Hypothalamus (tissue), 51 donors: ENCODE results near the gene EHD4.

Experiments used
- DNase-seq, 51 donors: peaks; one replicate each; lab custom pipeline; 2025; lab: John Stamatoyannopoulos, UW

EHD4 gene

DNA sequence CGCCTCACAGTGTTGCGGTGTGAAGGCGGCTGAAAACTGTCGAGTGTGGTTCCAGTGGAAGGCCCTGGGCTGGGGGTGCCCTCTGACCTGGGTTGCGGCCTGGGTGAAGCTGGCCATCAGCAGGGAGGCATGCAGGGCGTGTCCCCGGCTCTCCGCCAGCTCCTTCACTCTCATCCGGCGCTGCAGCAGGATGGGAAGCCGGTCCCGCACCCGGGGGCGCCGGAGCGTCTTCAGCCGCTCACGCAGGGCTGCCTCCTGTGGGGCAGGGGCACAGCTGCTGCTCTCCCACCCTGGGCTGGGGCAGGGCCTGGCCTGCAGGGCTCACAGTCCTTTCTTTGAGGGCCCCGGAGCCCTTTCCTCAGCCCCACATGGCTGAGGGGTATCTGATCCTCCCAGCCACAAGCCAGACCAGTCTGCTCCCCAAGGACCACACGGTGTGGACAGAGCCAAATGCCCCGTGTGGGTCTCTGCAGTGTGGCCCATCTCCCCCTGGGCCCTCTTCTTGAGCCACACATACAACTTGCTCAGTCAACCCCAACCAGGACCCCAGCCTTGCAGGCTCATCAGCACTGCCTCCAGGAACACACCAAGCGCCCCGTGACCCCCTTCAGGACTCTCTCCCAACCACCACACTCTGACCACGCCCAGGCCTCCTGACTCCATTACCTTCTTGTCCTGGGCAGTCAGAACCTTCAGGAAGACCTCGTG is 105.3 kb downstream of the EHD4 start:
- no peak for DNase-seq

DNA sequence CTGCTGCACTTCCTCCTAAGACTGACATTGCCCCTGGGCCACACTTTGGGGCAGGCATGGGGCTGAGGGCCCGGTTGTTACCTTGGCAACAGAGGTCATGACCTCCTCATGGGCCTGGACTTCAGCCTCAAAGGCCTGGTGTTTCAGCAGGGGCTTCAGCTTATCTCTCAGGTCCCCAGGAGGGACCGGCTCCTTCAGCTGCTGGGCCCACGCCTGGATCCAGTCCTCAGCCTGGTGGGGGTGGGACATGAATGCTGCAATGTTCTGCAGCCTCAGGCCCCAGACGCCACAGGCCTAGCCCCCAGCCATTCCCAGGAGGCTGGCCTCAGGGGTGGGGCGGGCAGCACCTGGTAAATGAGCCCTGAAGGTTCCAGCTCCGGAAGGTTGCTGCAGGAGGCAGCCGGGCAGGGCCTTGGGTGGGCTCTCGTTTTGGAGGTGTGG is 106.1 kb downstream of the EHD4 start:
- DNase-seq, result no peak

DNA sequence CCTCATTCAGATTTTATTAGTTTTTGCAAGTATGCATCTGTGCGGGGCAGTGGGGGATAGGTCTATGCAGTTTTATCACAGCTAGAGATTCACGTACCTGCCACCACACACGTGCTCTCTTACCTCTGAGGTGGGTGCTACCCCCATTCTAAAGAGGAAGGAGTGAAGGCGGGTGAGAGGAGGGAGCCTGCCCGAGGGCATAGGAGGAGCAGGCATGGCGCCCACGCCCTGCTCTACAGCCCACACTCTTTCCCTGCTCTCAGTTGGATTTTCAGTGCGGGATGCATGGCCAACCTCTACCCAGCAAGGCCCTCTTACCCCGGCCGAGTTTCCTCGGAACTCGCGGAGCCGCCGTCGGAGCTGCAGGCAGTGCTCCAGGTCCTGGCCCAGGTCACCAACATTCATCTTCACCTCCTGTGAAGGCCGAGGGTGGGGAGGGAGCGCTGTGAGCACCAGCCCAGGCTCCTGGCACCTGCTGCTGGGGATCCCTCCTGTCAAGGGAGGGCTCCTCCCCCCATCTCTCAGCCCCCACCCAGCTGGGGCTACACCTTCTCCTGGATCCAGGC is 106.8 kb downstream of the EHD4 start:
- DNase-seq, result no peak

DNA sequence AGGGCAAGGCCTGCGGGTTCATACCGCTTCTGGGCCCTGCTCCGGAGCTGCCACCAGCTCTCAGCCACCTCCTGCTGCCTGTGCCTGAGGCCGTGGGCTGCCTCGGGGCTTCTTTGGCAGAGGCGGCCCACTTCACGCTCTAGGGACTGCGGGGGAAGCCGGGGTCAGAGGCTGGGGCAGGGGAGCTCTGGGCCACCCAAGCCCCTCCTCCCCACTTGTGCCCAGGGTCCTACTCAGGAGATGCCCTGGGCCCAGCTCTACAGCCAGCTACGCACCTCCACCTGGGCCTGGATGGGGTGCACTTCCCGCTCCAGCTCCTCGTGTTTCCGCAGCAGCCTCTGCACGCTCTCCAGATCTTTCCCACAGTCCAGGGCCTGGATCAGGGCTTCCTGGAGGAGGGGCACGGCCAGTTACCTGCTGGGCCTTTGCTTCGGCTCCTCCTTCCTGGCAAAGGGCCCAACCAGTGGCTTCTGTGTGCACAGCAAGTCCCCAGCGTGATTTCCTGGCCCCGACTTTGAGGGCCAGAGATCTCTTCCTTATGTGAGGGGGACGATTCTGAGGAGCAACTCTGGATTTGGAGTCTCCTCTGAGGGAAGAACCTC is 109.7 kb downstream of the EHD4 start:
- DNase-seq, result no peak

DNA sequence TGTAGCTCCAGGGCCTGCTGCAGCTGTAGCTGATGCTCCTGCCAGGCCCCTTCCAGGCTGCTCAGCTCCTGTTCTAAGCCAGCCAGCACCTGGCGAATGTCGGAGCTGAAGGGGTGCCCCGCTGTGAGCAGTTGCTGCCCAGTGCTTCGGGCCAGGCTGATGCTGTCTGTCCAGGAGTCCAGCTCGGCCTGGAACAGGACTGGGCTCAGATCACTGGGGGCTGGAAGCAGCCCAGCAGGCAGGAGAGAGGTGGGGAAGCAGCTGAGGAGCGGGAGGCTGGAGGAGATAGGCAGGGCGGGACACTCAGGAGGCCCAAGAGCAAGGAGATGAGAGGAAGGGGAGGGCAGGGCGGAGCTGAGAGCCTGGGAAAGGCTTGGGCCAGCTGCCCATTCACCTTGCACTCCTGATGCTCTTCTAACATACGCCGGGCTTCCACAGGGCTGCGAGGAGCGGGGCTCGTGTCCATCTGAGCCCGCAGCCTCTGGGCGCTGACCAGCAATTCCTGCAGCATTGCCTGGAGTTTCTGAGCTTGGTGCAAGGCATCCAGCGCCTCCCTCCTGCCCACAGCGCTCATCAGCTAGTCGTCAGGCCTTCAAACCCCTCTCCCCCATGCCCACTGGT is 110.5 kb downstream of the EHD4 start:
- no peak for DNase-seq

DNA sequence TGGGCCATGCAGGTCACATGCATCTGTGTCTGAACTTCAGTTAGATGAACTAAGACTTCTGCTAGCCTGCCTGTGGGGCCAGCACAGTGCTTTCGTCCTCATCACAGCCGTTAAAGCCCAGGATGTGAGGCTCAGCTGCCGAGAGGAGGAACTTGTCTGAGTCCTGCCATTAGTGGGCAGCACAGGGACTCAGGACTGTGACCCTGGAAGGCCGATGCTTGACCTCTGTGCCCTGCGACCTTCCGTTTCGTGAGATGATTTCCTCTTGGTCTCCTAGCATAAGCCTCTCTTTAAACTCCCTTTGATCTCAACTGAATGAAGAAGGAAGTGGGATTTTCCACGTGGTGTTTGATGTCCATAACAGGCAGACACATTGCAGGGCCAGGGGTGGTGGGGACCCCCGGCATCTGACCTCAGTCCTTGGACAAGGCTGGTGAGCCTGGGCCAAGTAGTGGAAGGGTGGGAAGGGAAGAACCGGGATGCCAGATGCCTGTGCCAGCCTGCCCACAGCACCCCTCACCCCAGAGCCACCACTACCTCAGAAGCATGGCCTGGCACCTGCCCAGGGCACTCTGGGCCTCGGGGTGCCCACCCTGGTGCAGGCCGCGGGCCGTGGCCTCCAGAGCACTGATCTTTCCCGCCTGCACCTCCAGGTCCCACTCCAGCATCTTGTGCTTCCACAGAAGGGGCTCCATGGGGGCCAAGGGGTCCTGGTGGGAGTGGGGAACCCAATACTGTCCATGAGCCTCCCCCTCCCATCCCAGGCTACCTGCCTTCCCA is 112.1 kb downstream of the EHD4 start:
- DNase-seq, result no peak

DNA sequence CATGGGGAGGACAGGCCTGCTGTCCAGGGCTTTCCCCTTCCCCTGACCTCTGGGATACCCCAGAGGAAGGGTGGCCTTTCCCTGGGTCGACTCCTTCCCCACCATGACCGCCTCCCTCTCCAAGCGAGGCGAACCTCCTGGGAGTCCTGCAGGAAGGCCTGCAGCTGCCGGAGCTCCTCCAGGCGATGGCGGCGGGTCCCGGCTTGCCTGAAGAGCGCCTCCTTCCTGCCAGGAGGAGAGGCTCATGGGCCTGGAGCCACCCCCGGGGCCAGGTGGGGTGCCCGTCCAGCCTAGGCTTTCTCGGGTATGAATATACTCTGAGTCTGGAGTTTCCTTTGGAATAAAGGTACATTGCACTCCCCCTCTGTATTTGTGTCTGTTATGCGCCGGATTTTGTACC is 113.6 kb downstream of the EHD4 start:
- no peak for DNase-seq

DNA sequence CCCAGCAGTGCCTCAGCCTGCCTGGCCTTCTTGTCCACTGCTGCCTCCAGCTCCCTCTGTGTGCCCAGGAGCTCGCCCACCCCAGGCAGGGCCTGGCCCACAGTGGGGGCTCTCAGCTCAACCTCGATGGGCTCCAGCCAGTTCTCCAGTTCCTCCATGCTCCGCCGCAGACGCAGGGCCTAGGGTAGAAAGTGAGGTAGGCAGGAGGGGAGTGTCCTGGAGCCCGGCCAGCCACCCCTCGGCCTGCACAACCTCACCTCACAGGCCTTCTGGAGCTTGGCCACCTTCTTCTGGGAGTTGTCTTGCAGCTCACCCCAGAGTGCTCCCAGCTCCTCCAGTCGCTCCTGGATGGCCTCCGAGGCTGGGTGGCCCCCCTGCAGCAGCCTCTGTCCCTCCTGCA is 115.0 kb downstream of the EHD4 start:
- no peak for DNase-seq

DNA sequence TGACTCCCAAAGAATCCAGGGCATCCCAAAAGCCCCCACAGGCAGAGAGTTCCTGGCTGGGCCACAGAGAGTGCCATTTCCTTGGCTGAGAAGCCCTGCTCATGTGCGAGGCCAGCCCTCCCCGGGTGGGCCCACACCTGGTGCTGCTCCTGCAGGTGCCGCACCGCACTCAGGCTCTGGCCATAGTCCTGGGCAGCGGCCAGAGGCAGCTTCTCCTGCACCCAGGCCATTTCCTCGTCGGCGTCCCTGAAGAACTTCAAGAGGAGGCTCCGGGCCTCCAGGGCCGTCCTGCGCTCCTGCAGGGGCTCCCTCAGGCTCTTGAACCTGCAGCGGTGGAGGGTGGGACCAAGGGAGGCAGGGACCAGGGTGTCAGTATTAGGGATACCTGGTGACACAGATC is 115.6 kb downstream of the EHD4 start:
- no peak for DNase-seq

DNA sequence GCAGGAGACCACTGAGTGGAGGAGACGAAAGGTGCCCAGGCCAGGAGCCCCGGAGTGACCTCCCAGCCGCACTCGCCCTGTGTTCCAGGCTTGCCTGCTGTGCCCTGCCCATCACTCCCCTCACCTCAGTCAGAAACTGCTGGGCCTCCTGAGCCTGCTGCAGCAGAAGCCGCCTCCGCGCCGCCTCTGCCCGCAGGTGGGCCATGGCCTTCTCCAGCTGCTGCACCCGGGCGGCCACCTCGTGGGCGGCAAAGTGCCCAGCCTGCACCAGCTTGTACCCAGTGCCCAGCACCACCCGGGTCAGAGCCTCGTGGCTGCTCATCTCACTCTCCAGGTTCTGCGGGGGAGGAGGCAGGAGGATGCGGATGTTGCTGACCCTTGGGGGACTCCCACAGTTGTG is 116.1 kb downstream of the EHD4 start:
- no peak for DNase-seq

DNA sequence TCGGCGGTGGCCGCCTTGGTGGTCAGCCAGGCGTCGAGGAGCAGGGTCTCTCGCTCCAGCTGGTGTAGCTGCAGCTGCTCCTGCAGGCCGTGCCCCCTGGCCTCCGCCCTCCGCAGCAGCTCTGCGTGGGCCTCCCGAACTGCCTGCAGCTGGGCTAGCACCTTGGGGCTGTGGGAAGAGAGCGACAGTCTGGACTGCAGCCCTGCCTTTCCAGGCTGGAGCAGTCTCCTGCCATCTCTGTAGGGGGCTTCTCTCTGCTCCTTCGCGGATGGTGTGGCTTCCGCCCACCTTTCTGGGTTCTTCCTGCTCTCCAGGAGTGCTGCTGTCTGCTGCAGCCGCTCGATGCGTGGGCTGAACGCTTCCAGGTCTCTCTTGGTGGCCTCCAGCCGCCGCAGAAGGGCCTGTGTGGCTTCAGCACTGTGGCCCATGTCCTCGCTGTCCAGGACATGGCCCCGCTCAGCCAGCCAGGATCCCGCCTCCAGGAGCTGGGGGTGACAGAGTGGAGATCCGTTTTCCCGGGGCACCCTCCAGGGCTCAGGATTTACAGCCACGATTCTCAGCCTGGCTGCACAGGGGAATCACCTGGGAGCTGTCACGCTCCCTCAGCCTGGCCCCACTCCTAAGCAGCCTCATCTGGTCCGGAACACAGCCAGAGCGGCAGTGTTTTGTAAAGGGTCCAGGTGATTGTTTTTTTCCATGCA is 116.9 kb downstream of the EHD4 start:
- DNase-seq, result no peak

DNA sequence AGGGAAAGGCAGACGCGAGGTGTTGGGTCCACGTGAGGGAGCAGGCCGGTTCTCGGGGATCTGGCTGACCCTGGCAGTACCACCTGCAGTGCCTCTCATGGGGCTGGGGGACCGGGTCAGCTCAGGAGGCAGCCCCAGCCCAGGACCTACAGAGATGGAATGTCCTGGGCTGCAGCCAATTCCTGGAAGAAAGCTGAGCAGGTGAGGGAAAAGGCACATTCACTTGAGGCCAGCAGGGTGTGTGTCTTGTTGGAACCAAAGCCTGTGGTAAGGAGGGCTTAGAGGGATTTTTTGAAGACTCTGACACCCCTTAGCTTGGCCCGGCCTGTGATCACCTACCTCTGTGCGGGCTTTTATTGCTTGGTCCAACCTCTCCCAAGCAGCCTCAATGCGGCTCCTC is 117.9 kb downstream of the EHD4 start:
- no peak for DNase-seq

DNA sequence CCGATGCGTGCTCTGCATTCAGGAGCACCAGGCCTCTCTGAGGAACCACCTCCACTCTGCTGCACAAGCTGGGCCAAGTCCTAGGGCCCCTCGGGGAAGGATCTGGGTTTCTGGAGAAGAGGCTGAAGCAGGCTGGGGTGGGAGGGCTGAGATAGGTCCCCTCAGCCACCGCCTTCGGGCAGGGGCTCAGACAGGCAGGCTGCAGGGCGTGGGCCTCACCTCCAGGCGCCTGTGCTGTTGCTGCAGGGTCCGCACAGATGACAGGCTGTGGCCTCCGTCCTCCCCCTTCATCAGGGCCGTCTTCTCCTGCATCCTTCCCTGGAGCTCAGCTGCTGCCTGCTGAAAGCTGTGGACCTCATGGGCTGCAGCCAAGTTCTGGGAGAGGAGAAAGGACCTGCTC is 118.5 kb downstream of the EHD4 start:
- DNase-seq, result no peak

DNA sequence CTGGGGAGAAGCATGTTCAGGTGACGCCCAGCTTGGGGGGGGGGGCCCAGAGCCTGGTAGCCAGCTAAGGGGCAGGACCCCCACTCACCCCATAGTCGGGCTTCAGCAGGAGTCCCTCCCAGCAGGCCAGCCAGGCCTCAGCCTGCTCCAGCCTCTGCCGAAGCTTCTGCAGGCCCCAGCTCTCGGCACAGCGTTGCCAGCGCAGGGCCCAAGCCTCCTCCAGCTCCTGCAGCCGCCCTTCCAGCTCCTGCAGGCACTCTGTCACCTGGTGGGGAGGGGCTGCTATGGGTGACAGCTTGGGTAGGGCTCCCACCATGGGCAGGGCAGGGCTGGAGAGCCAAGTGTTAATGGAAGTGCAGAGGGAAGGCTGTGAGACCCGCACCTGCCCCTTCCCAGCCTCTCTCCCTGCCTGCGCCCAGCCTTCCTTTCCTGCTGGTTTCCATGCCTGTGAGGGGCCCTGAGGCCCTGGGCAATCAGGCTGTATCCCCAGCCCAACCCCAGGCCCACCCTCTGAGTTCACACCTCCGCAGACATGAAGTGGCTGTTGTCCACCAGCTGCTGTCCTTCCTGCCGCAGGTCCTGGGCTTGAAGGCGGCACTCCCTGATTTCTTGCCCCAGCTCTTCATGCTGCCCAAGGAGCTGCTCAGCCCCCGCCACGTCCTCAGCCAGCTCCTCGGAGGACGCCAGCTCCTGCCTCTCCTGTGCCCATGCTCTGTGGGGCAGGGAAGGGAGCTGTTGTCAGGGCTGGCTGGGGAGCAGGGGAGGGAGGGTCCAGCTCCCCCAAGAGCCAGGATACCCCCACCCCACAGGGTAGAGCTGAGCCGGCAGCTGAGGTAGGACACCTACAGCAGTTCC is 119.4 kb downstream of the EHD4 start:
- DNase-seq, result no peak

DNA sequence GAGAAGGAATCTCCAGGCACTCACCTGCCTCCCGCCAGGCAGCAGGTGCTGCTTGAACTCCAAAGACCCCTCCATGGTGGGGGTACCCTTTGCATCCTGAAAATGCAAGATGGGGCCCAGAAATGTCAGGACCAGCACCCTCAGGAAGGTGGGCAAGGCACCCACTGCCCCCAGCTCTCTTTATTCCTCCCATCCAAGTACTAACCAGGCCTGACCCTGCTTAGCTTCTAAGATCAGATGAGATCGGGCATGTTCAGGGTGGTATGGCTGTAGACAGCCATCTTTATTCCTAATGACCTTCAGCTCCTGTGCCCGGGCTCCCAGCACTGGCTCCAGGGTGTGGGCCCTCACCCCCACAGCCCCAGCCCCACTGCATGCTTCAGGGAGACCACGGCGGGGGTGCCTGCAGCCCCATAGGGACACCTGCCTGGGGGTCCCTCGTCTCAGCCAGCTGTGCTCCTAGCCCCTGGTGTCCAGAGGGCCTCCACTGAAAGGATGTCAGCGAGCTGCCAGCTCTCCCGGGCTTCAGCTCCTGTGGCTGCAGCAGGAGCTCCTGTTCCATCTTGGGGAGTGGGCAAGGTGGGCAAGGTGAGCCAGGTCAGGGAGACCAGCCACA is 120.5 kb downstream of the EHD4 start:
- DNase-seq, result no peak

DNA sequence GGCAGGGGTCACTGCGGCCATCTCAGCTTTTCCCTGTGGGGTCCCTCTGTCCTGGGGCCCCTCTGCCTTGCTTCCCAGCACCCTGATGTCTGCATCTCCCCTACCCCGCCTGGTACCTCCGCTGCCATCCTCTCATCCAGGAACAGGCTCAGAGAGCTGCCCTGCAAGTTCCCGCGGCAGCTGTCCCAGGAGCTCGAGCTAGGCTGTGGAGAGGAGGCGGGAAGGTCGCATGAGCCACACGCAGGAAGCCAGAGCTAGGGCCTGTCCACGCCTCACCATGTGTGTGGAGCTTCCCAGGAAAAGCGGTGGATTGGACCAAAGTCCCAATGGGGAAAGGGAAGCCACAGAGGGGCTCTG is 121.2 kb downstream of the EHD4 start:
- no peak for DNase-seq

DNA sequence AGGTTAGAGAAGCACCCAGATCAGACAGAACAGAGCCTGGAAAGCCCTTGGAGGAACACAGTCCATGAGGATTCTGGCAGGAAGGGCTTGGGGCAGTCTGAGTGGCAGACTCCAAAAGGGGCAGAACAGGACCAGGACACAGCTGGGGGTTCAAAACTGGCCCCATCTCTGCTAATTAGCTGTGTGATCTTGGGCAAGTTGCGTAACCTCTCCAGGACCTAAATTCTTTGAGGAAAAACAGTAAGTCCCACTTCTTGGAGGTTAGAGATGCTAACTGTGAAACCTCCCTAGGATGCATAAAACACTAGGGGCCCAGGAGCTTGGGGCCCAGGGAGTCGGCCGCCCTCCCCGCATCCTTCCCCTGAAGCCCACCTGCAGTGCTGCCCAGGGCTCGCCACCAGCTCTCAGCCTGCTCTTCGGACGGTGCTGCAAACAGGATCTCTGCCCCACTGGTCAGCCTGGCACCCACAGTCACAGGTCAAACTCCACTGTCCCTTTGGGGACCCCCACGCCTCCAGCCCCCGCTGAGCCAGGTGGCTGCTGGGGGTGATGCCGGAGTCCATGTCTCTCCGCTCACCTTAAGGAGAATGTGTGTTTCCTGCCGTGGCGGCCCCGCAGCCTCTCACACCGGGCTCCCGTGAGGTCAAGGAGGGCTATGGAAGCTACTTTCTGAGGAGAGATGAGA is 121.7 kb downstream of the EHD4 start:
- no peak for DNase-seq

DNA sequence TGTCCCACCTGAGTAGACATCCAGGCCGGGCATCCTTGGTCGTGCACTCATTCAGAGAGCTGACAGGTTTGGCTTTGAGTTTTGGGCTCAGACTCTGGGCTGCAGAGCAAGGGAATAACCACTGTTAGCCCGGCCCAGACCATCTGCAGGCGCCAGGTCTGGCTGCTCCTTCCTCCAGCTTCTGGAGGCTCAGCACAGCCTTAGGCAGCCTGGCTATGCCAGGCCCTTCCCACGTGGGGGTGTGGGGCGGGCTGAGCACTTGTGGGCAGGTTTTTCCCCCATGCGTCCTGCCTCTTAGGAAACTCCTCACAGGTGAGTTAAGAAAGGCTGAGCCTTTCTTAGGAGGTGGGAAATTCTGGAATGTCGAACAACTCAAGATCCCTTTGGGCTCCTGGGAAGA is 122.5 kb downstream of the EHD4 start:
- DNase-seq, result no peak

DNA sequence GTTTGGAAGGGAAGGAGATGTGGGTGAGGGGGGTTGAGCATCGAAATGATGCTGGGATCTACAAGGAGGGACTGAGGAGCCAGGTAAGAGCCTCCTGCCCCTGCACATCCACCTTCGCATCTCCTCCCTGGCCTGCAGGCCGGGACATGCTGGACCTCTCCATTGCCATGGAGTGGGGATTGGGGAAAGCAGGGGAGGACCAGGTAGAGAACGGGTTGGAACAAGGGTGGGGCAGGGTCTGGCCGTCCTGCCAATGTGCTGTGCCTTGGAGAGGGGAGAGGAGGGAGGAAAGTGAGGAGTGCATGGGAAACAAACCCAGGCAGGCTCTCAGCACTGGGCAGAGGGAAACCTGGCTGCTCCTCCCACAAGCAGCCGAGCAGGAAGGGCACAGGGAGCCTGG is 123.2 kb downstream of the EHD4 start:
- no peak for DNase-seq
